NCI-H446 (cell line): ENCODE data around the gene LCLAT1.
"Not testable (repeated sequence)": the region's sequence is repeated elsewhere in the genome, so short reads cannot be mapped to it uniquely, and the experiment has no call there.

Experiments used
- DNase-seq, 2 experiments: peaks; one replicate each; lab custom pipeline; 2025; lab: John Stamatoyannopoulos, UW

LCLAT1 gene

DNA sequence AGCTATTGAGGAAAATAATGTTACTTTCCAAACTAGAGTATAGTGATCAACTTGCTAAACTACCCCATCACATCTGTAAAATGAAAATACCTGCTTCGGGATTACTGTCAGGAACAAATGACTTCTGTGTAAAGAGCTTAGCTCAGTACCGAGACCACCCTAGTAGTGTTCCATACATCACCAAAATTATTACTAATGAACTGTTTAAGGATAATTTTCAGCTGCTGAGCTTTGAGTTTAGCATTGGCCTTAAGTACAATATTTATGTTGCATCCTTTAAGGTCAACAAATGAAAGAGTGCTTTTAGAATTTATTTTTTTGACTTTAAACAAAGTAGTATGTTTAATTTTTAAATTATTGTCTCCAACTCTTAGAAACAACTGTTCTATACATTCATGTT, 144.1 kb downstream of the LCLAT1 start:
- DNase-seq, result no peak

DNA sequence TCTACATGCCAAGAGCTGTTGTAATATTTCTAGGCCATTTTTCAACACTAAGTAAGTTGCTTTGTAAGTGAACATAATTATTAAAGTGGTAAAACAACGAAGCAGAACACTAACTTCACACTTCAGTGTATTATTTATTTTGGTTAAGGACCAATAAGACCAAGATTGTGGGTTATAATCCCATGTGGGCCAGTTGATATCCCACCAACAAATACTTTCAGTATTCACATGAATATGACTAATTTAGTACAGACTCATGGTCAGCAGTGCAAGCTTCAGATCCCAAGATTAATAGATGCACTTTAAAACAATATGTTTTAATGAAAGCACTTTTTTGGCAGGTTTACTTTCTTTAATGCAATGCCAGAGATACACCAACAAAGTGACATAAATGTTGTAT, 154.3 kb downstream of the LCLAT1 start:
- no peak for DNase-seq

- no peak for DNase-seq
Measured at GRCh38 chr2:30605197-30605596, 158.2 kb downstream of the LCLAT1 start.

DNA sequence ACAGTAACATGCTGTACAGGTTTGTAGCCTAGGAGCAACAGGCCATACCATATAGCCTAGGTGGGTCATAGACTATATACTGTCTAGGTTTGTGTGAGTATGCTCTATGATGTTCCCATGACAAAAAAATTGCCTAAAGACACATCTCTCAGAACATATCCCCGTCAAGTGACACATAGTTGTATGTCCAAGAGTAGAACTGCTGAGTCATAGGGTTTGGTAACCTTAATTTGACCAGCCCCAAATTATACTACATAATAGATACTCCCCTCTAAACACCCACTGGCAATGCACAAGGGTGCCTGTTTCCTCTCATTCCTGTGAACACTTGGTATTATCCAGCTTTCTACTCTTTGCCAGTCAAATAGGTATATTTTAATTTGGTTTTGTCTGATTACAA, 161.6 kb downstream of the LCLAT1 start:
- no peak for DNase-seq

GRCh38 chr2:30611583-30611982, 164.5 kb downstream of the LCLAT1 start:
- DNase-seq, result no peak

DNA sequence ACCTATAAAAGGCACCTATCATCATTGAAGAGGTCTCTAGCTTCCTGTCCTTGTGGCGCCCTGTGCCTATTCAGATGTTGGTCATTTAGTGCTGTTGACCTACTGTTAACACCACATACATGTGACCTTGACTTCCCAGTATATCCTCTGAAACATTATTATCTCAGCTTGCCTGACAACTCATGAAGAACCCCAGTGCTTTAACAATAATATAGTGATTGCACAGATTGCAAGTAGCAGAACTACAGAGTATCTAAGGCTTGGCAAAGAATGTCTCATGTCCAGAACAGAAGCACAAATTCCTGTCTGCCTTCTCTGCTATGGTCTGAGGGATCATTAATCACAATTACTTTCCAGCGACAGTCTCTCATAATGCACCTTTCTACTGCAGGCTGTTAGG, 165.3 kb downstream of the LCLAT1 start:
- DNase-seq, result no peak

DNA sequence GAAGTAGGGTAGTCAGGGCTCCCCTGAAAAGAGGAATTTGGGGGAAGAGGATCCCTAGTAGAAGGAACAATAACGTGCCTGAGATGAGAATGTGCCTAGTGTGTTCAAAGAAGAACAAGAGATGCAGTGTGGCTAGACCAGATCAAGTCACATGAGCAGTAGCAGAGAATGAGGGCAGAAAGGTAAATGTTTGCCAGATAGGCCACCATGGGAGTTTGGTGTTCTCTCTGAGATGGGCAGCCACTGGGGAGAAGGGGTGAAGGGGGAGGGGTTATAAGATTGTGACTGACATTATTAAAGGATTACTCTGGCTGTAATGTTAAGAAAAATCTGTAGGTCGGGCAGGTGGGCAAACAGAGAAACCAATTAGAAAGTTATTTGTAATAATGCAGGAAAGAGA, 166.0 kb downstream of the LCLAT1 start:
- no peak for DNase-seq

GRCh38 chr2:30614227-30614626, 167.2 kb downstream of the LCLAT1 start:
- not testable (repeated sequence) for DNase-seq

- no peak for DNase-seq
Measured at GRCh38 chr2:30615926-30616325, 168.9 kb downstream of the LCLAT1 start.

- no peak for DNase-seq
Measured at GRCh38 chr2:30620102-30620501, 173.1 kb downstream of the LCLAT1 start.

DNA sequence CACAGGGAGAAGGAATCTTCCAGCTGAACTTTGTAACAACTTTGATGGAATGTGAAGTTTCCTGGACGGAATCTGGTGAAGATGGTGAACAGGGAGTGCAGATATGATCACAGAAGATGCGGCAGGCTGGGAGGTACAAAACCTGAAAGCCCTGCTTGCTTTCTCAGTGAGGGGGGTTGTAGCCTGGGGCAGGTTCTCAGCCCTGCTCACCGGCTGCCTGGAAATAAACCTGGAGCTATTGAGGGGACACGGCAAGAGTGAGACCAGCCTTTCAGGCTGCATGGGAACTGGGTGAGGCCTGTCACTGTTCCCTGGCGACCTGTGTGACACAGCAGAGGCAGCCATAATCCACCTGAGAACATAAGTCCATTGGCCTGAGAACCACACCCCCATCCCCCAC, 174.8 kb downstream of the LCLAT1 start:
- DNase-seq, result no peak

GRCh38 chr2:30622452-30622851, 175.4 kb downstream of the LCLAT1 start:
- no peak for DNase-seq

GRCh38 chr2:30625276-30625675, 178.2 kb downstream of the LCLAT1 start:
- no peak for DNase-seq

- no peak for DNase-seq
Measured at GRCh38 chr2:30625701-30626100, 178.7 kb downstream of the LCLAT1 start.

- DNase-seq, result no peak
Measured at GRCh38 chr2:30626397-30626796, 179.4 kb downstream of the LCLAT1 start.

DNA sequence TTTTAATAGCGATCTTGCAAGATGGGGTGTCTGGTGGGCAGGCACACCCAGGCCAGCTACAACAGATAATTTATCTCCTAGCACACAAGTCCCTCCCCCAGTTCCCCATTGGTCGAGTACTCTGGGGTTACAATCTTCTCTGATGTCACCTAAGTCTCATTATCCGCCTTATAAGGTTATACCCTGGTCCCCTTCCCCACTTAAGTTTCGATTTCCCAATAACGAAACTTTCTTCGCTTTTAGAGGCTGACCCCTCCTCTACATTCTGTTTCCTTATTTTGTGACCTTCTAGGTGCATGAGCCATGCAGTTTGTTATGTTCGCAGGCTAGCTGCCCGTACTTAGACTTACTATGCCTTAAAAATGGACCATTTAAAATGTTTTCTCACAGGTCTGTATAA, 180.1 kb downstream of the LCLAT1 start:
- no peak for DNase-seq

- no peak for DNase-seq
Measured at GRCh38 chr2:30628341-30628740, 181.3 kb downstream of the LCLAT1 start.

- DNase-seq, result no peak
Measured at GRCh38 chr2:30629866-30630265, 182.8 kb downstream of the LCLAT1 start.

DNA sequence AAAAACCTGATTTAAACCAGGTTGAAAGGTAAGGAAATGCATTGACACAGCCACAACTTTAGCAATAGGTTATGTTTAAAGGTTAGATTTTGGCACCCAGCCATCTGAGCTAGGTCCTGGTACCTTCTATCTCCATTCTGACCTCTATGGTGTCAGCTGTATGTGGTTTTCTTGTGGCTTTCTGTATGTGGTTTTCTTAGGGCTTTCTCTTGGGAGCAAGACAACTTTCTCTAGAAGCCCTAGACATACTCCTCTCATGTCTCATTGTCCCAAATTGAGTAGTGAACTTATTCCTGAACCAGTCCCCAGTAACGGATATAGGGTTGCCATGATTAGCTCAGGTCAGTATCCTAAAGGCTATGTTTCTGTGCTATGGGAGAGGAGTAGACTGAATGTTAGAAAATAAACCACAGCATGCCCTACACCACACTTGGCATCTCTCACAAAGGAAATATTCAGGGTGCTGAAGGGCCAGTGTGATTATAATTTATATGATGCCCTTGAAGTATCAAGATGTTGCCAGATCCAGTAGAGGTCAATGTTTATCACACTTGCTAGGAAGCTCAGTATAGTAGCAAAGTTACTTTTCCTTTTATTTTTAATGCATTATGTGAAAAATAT, 184.1 kb downstream of the LCLAT1 start:
- no peak for DNase-seq

GRCh38 chr2:30633039-30633438, 186.0 kb downstream of the LCLAT1 start:
- DNase-seq, result no peak

DNA sequence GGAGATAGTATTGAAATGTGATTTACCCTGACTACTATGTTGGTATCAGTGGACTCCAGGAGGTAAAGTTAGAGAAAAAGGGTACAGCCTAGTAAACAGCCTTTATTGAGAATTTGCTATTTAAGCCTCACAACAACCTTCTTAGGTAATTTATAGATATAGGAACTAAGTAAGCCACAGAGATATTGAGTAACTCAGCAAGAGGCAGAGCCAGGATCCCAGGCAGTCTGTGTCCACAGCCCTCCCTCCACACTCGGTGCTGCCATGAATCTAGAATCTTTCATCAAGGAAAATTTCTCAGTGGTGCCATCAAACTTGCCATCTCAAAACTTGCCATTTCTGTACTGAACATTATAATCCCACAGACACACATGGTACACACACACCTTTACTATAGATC, 189.3 kb downstream of the LCLAT1 start:
- no peak for DNase-seq

- no peak for DNase-seq
Measured at GRCh38 chr2:30639836-30640235, 192.8 kb downstream of the LCLAT1 start.

GRCh38 chr2:30641765-30642345, 194.8 kb downstream of the LCLAT1 start:
- no peak for DNase-seq

DNA sequence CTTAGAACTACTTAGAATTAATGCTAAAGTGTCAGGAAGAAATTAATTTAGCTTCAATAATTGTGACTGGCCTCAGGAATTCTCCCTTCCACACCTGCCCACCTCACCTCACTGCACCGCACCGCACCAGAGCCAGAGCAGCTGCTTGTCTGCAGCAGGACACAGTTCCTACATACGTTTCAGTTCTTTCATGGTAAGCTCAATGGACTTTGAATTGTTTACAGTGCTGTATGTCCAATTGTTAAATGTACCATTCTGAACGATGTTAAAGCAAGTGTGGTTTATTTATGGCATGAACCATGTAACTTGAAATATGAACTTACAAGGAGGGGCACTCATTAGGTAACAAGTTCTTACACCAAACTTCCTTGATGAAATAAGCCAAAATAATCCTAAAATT, 196.0 kb downstream of the LCLAT1 start:
- DNase-seq, result not testable (repeated sequence)
